K562 (cell line): ENCODE data around the gene FIZ1. TPM values are rescaled to one million over a fixed set of nuclear protein-coding genes. Genes with fewer than 3 reads are reported as not detected.
A peak's percentile ranks its signal among the peaks of the same experiment; 100 is the strongest.

Experiments
- CHCHD3 ChIP-seq: fragments of 250-450 bp; sonication (Bioruptor Pico); IDR thresholded peaks from 2 replicates; pipeline ENCODE4 v2.1.2; 2022; ENCODE audit warnings: mild to moderate bottlenecking
- EGR1 ChIP-seq: fragments of 450-650 bp; conservative IDR thresholded peaks from 2 replicates; pipeline ENCODE4 v1.6.1; 2017; ENCODE audit warnings: mild to moderate bottlenecking
- MCM5 ChIP-seq: fragments of 450-650 bp; IDR thresholded peaks from 2 replicates; pipeline ENCODE4 v1.6.1; 2016; ENCODE audit warnings: low read depth
- PCBP1 ChIP-seq: fragments of 200-400 bp; formaldehyde crosslinking; IDR thresholded peaks from 2 replicates; pipeline ENCODE4 v1.6.1; 2018; ENCODE audit warnings: mild to moderate bottlenecking, low read depth, low read length; ENCODE audit not compliant: poor library complexity, severe bottlenecking
- PURB ChIP-seq: sonication (generic); formaldehyde crosslinking; IDR thresholded peaks from 2 replicates; pipeline ENCODE4 v1.9.0; 2021; ENCODE audit warnings: low read depth, mild to moderate bottlenecking, missing genetic modification reagents
- TAF7 ChIP-seq: fragments of 450-650 bp; IDR thresholded peaks from 2 replicates; pipeline ENCODE4 v1.6.1; 2016; ENCODE audit warnings: missing genetic modification characterization, missing compliant biosample characterization
- TEAD1 ChIP-seq, 2 experiments: fragments of 450-650 bp in 1 of 2; sonication (generic) in 1 of 2; formaldehyde crosslinking; IDR thresholded peaks; 2 replicates each; pipeline versions ENCODE4 v1.4.0 to v1.8.0; 2020 to 2022; ENCODE audit warnings: mild to moderate bottlenecking in 2 of 2, missing genetic modification reagents in 1 of 2
- ZNF23 ChIP-seq: fragments of 250-450 bp; sonication (Bioruptor Pico); IDR thresholded peaks from 2 replicates; pipeline ENCODE4 v1.4.0; 2020; ENCODE audit warnings: mild to moderate bottlenecking
- ZNF57 ChIP-seq: fragments of 450-650 bp; formaldehyde crosslinking; IDR thresholded peaks from 2 replicates; pipeline ENCODE4 v1.4.0; 2020; ENCODE audit warnings: mild to moderate bottlenecking, moderate library complexity
- polyA plus RNA-seq, 8 experiments: library from polyadenylated mRNA; depleted of rRNA in 4 of 8; stranded (reverse) in 5 of 8; unstranded in 3 of 8; fragments of >200 nt; fragmentation: Nextera tagmentation in 2 of 8; fragmentation: Illumina TruSeq in 1 of 8; extraction: Ambion mirVana in 2 of 8; extraction: Trizol in 1 of 8; gene quantifications; 2 replicates each; pipeline versions ENCODE4 v1.2.1 to v1.2.3, GENCODE V29; 2011 to 2014; ENCODE audit warnings: inconsistent platforms in 1 of 8, missing spikeins in 1 of 8
- total RNA-seq, 7 experiments: library from RNA; depleted of rRNA in 6 of 7; stranded (reverse); fragments of >200 nt in 6 of 7; fragmentation: Illumina TruSeq in 2 of 7; extraction: Trizol in 2 of 7; gene quantifications; 2 replicates each; pipeline versions ENCODE4 v1.2.1 to v1.2.3, GENCODE V29; 2011 to 2021; ENCODE audit warnings: low replicate concordance in 1 of 7
- TF ChIP-seq, protein P1 (sequence below): fragments of 250-450 bp; sonication (Bioruptor Pico); IDR thresholded peaks from 2 replicates; pipeline ENCODE4 v1.4.0; 2020
- TF ChIP-seq, protein P2 (sequence below), 2 experiments: fragments of 250-450 bp in 1 of 2; fragments of 450-650 bp in 1 of 2; sonication (Bioruptor Pico) in 1 of 2; IDR thresholded peaks; 2 replicates each; pipeline versions ENCODE4 v1.6.1 to v1.8.0; 2016 to 2021; ENCODE audit warnings: mild to moderate bottlenecking in 2 of 2, moderate library complexity in 2 of 2, missing compliant biosample characterization in 1 of 2, missing genetic modification characterization in 1 of 2
- TF ChIP-seq, protein P3 (sequence below): fragments of 150-350 bp; IDR thresholded peaks from 2 replicates; pipeline ENCODE4 v1.6.1; 2014; ENCODE audit warnings: low read depth, mild to moderate bottlenecking, low read length, borderline replicate concordance
- TF ChIP-seq, protein P4 (sequence below): fragments of 250-450 bp; sonication (Bioruptor Pico); IDR thresholded peaks from 2 replicates; pipeline ENCODE4 v1.8.0; 2021; ENCODE audit warnings: moderate library complexity, mild to moderate bottlenecking, inconsistent platforms
- TF ChIP-seq, protein P5 (sequence below): fragments of 250-450 bp; sonication (Bioruptor Pico); IDR thresholded peaks from 2 replicates; pipeline ENCODE4 v1.4.0; 2020

FIZ1 gene
- total and polyA plus RNA-seq, 9 of the 15 experiments (the other 6 are each of a cell fraction or from before 2014, with no cell fraction given), result 0.79 to 17.5 (median 5.5) TPM

DNA sequence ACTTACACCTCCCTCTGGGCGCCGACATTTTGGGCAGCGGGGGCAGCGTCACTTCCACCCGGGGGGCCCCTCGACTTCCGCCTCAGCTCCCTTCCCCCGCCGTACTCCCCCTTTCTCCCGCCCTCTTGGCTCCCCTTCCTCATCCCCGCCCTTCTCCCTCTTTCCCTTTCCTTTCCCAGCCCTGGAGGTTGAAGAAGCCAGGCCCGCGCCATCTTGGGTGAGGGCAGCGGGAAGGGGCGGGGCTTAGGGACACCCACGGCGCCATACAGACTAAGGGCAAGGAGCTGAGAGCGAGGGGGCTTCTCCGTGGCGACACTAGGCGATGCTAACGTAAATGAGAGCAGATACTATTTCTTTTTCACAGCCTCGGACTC, at the start of gene FIZ1 (continued):
- no peak for TF ChIP-seq ZNF57
- TF ChIP-seq EGR1, result peak; percentile 84
- TF ChIP-seq, protein P1, sequence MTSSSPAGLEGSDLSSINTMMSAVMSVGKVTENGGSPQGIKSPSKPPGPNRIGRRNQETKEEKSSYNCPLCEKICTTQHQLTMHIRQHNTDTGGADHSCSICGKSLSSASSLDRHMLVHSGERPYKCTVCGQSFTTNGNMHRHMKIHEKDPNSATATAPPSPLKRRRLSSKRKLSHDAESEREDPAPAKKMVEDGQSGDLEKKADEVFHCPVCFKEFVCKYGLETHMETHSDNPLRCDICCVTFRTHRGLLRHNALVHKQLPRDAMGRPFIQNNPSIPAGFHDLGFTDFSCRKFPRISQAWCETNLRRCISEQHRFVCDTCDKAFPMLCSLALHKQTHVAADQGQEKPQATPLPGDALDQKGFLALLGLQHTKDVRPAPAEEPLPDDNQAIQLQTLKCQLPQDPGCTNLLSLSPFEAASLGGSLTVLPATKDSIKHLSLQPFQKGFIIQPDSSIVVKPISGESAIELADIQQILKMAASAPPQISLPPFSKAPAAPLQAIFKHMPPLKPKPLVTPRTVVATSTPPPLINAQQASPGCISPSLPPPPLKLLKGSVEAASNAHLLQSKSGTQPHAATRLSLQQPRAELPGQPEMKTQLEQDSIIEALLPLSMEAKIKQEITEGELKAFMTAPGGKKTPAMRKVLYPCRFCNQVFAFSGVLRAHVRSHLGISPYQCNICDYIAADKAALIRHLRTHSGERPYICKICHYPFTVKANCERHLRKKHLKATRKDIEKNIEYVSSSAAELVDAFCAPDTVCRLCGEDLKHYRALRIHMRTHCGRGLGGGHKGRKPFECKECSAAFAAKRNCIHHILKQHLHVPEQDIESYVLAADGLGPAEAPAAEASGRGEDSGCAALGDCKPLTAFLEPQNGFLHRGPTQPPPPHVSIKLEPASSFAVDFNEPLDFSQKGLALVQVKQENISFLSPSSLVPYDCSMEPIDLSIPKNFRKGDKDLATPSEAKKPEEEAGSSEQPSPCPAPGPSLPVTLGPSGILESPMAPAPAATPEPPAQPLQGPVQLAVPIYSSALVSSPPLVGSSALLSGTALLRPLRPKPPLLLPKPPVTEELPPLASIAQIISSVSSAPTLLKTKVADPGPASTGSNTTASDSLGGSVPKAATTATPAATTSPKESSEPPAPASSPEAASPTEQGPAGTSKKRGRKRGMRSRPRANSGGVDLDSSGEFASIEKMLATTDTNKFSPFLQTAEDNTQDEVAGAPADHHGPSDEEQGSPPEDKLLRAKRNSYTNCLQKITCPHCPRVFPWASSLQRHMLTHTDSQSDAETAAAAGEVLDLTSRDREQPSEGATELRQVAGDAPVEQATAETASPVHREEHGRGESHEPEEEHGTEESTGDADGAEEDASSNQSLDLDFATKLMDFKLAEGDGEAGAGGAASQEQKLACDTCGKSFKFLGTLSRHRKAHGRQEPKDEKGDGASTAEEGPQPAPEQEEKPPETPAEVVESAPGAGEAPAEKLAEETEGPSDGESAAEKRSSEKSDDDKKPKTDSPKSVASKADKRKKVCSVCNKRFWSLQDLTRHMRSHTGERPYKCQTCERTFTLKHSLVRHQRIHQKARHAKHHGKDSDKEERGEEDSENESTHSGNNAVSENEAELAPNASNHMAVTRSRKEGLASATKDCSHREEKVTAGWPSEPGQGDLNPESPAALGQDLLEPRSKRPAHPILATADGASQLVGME, result no peak
- TF ChIP-seq, protein P2, sequence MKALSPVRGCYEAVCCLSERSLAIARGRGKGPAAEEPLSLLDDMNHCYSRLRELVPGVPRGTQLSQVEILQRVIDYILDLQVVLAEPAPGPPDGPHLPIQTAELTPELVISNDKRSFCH (CRISPR knock-in tag; IDR thresholded peaks at IDR 0.05), result no peak
- TF ChIP-seq, protein P2 (tag; IDR thresholded peaks at IDR 0.05), result no peak
- TF ChIP-seq MCM5, result no peak
- no peak for TF ChIP-seq CHCHD3 (CRISPR knock-in tag)
- TF ChIP-seq TEAD1 (CRISPR knock-in tag; IDR thresholded peaks at IDR 0.05), result no peak
- peak; percentile 18 for TF ChIP-seq PCBP1
- TF ChIP-seq, protein P3, sequence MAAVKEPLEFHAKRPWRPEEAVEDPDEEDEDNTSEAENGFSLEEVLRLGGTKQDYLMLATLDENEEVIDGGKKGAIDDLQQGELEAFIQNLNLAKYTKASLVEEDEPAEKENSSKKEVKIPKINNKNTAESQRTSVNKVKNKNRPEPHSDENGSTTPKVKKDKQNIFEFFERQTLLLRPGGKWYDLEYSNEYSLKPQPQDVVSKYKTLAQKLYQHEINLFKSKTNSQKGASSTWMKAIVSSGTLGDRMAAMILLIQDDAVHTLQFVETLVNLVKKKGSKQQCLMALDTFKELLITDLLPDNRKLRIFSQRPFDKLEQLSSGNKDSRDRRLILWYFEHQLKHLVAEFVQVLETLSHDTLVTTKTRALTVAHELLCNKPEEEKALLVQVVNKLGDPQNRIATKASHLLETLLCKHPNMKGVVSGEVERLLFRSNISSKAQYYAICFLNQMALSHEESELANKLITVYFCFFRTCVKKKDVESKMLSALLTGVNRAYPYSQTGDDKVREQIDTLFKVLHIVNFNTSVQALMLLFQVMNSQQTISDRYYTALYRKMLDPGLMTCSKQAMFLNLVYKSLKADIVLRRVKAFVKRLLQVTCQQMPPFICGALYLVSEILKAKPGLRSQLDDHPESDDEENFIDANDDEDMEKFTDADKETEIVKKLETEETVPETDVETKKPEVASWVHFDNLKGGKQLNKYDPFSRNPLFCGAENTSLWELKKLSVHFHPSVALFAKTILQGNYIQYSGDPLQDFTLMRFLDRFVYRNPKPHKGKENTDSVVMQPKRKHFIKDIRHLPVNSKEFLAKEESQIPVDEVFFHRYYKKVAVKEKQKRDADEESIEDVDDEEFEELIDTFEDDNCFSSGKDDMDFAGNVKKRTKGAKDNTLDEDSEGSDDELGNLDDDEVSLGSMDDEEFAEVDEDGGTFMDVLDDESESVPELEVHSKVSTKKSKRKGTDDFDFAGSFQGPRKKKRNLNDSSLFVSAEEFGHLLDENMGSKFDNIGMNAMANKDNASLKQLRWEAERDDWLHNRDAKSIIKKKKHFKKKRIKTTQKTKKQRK, result no peak
- TF ChIP-seq PURB (CRISPR knock-in tag), result no peak
- TF ChIP-seq TAF7 (tag), result no peak
- TF ChIP-seq, protein P4, sequence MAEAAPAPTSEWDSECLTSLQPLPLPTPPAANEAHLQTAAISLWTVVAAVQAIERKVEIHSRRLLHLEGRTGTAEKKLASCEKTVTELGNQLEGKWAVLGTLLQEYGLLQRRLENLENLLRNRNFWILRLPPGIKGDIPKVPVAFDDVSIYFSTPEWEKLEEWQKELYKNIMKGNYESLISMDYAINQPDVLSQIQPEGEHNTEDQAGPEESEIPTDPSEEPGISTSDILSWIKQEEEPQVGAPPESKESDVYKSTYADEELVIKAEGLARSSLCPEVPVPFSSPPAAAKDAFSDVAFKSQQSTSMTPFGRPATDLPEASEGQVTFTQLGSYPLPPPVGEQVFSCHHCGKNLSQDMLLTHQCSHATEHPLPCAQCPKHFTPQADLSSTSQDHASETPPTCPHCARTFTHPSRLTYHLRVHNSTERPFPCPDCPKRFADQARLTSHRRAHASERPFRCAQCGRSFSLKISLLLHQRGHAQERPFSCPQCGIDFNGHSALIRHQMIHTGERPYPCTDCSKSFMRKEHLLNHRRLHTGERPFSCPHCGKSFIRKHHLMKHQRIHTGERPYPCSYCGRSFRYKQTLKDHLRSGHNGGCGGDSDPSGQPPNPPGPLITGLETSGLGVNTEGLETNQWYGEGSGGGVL (CRISPR knock-in tag), result no peak
- TF ChIP-seq, protein P5, sequence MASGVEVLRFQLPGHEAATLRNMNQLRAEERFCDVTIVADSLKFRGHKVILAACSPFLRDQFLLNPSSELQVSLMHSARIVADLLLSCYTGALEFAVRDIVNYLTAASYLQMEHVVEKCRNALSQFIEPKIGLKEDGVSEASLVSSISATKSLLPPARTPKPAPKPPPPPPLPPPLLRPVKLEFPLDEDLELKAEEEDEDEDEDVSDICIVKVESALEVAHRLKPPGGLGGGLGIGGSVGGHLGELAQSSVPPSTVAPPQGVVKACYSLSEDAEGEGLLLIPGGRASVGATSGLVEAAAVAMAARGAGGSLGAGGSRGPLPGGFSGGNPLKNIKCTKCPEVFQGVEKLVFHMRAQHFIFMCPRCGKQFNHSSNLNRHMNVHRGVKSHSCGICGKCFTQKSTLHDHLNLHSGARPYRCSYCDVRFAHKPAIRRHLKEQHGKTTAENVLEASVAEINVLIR (CRISPR knock-in tag), result peak; percentile 77
- no peak for TF ChIP-seq ZNF23 (CRISPR knock-in tag)
